ENCODE results near the gene SCMH1. TPM values are rescaled to one million over a fixed set of nuclear protein-coding genes. Genes with fewer than 3 reads are reported as not detected.

The SCMH1 gene
- total RNA-seq, 1 donor from 2014 or later: 18.4 TPM

- H3K9me3 Mint-ChIP-seq (ENCODE audit: unreplicated experiment): no peaks in the 10 kb centered on the region
- Histone ChIP-seq H3K27me3 (ENCODE audit: insufficient read depth, low read length) (no peaks in the 10 kb centered on the region), H3K36me3 (ENCODE audit: insufficient read depth, low read length) (peaks cover 28% of the 10 kb centered on the region), H3K27ac (ENCODE audit: low read depth, low read length) (no peak overlapping the region), H3K9ac (ENCODE audit: low read length) (no peak overlapping the region), H2AFZ (ENCODE audit: low read depth, low read length) (no peak overlapping the region), H3K9me3 (ENCODE audit: insufficient read depth, low read depth, low read length) (no peaks in the 10 kb centered on the region), H3K4me1 (ENCODE audit: insufficient read depth, low read length) (no peaks in the 10 kb centered on the region), H3K4me3 (ENCODE audit: insufficient read depth, low read depth, low read length) (no peak overlapping the region), H4K20me1 (ENCODE audit: insufficient read depth, low read length) (peaks cover 41% of the 10 kb centered on the region), H3K79me2 (ENCODE audit: insufficient read depth, low read length) (peaks cover 5% of the 10 kb centered on the region), H3K4me2 (ENCODE audit: low read length) (no peak overlapping the region)
- H3K4me1 Mint-ChIP-seq (ENCODE audit: low read depth, unreplicated experiment): peaks cover 3% of the 10 kb centered on the region
- H3K27ac Mint-ChIP-seq (ENCODE audit: unreplicated experiment): no peak overlapping the region
- TF ChIP-seq EZH2 (IDR thresholded peaks at IDR 0.05; ENCODE audit: insufficient read depth, low read length) (no peak), CTCF (IDR thresholded peaks at IDR 0.05; ENCODE audit: insufficient read depth, low read depth, low read length) (no peak)
- FAIRE-seq (no peak), DNase-seq (ENCODE audit: low read depth) (no peak)
- peaks cover 22% of the 10 kb centered on the region for H3K36me3 Mint-ChIP-seq (ENCODE audit: low read depth, unreplicated experiment)
- H3K27me3 Mint-ChIP-seq (ENCODE audit: low read depth, unreplicated experiment): no peaks in the 10 kb centered on the region
- H3K4me3 Mint-ChIP-seq (ENCODE audit: unreplicated experiment): no peak overlapping the region
Observed at GRCh38 chr1:41015897-41016470, 226.1 kb downstream of the SCMH1 start.

DNA sequence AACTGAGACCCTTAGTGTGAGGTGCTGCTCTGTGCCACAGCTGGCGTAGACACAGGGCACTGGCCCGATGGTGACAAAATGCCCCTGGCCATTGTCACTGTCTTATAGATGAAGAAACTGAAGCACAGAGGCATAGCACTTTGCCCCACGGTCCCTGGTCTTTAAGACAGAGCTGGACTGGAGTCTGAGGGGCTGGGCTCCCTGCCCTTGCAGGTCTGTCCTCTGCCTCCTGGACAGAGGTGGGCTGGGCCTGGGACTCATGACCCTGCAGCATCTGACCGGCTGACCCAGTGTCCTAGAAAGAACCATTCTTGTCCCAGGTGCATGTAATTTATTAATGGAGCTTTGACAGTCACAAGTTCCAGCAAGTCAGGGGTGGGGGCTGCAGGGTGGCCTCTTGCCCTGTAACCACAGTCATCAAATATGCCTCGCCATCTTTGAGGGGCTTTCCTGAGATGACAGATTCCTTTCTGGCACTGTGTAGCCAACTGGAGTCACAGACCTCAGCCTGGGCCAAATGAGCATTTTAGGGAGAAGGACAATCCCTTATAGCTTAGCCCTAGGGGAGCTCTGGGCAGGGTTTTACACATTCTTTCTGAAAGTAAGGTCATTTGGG, 226.7 kb downstream of the SCMH1 start:
- H3K4me3 ChIP-seq (ENCODE audit: insufficient read depth, low read depth, low read length): no peak overlapping the region
- H3K4me3 Mint-ChIP-seq (ENCODE audit: unreplicated experiment): no peak overlapping the region
- no peak overlapping the region for H2AFZ ChIP-seq (ENCODE audit: low read depth, low read length)
- DNase-seq (ENCODE audit: low read depth): no peak
- no peak overlapping the region for H3K27ac Mint-ChIP-seq (ENCODE audit: unreplicated experiment)
- H3K27me3 Mint-ChIP-seq (ENCODE audit: low read depth, unreplicated experiment): no peaks in the 10 kb centered on the region
- H3K27me3 ChIP-seq (ENCODE audit: insufficient read depth, low read length): no peaks in the 10 kb centered on the region
- peaks cover 9% of the 10 kb centered on the region for H3K79me2 ChIP-seq (ENCODE audit: insufficient read depth, low read length)
- no peak for FAIRE-seq
- no peak overlapping the region for H3K9ac ChIP-seq (ENCODE audit: low read length)
- peaks cover 24% of the 10 kb centered on the region for H3K36me3 Mint-ChIP-seq (ENCODE audit: low read depth, unreplicated experiment)
- H4K20me1 ChIP-seq (ENCODE audit: insufficient read depth, low read length): peaks cover 47% of the 10 kb centered on the region
- no peak overlapping the region for H3K4me2 ChIP-seq (ENCODE audit: low read length)
- no peak for TF ChIP-seq EZH2 (IDR thresholded peaks at IDR 0.05; ENCODE audit: insufficient read depth, low read length)
- TF ChIP-seq CTCF (IDR thresholded peaks at IDR 0.05; ENCODE audit: insufficient read depth, low read depth, low read length): no peak
- H3K36me3 ChIP-seq (ENCODE audit: insufficient read depth, low read length): peaks cover 34% of the 10 kb centered on the region
- H3K9me3 Mint-ChIP-seq (ENCODE audit: unreplicated experiment): no peaks in the 10 kb centered on the region
- no peak overlapping the region for H3K27ac ChIP-seq (ENCODE audit: low read depth, low read length)
- peaks cover 3% of the 10 kb centered on the region for H3K4me1 Mint-ChIP-seq (ENCODE audit: low read depth, unreplicated experiment)
- H3K4me1 ChIP-seq (ENCODE audit: insufficient read depth, low read length): no peaks in the 10 kb centered on the region
- no peaks in the 10 kb centered on the region for H3K9me3 ChIP-seq (ENCODE audit: insufficient read depth, low read depth, low read length)

GRCh38 chr1:41014871-41015270, 227.2 kb downstream of the SCMH1 start:
- peaks cover 9% of the 10 kb centered on the region for H3K79me2 ChIP-seq (ENCODE audit: insufficient read depth, low read length)
- no peak overlapping the region for H3K27ac ChIP-seq (ENCODE audit: low read depth, low read length)
- no peak overlapping the region for H3K4me2 ChIP-seq (ENCODE audit: low read length)
- DNase-seq (ENCODE audit: low read depth): no peak
- Mint-ChIP-seq H3K36me3 (ENCODE audit: low read depth, unreplicated experiment) (peaks cover 24% of the 10 kb centered on the region), H3K9me3 (ENCODE audit: unreplicated experiment) (no peaks in the 10 kb centered on the region), H3K27ac (ENCODE audit: unreplicated experiment) (no peak overlapping the region), H3K4me1 (ENCODE audit: low read depth, unreplicated experiment) (peaks cover 3% of the 10 kb centered on the region), H3K4me3 (ENCODE audit: unreplicated experiment) (no peak overlapping the region), H3K27me3 (ENCODE audit: low read depth, unreplicated experiment) (no peaks in the 10 kb centered on the region)
- no peaks in the 10 kb centered on the region for H3K27me3 ChIP-seq (ENCODE audit: insufficient read depth, low read length)
- peaks cover 39% of the 10 kb centered on the region for H3K36me3 ChIP-seq (ENCODE audit: insufficient read depth, low read length)
- no peak for FAIRE-seq
- H3K9ac ChIP-seq (ENCODE audit: low read length): no peak overlapping the region
- H2AFZ ChIP-seq (ENCODE audit: low read depth, low read length): no peak overlapping the region
- no peak for TF ChIP-seq CTCF (IDR thresholded peaks at IDR 0.05; ENCODE audit: insufficient read depth, low read depth, low read length)
- H3K4me3 ChIP-seq (ENCODE audit: insufficient read depth, low read depth, low read length): no peak overlapping the region
- H3K9me3 ChIP-seq (ENCODE audit: insufficient read depth, low read depth, low read length): no peaks in the 10 kb centered on the region
- peaks cover 52% of the 10 kb centered on the region for H4K20me1 ChIP-seq (ENCODE audit: insufficient read depth, low read length)
- no peaks in the 10 kb centered on the region for H3K4me1 ChIP-seq (ENCODE audit: insufficient read depth, low read length)
